Sciatic nerve (tissue), 2 donors: ENCODE results near the gene SERTAD4. TPM values are rescaled to one million over a fixed set of nuclear protein-coding genes. Genes with fewer than 3 reads are reported as not detected.

Experiments
- ATAC-seq: fragments of 200-7000 bp; cut with Tn5 transposase; one replicate; pipeline ENCODE4 v1.9.1; 2020; ENCODE audit warnings: mild to moderate bottlenecking, moderate library complexity
- DNase-seq: peaks from one replicate; pipeline ENCODE4 v3.0.0-alpha.2; 2020; ENCODE audit warnings: low spot score
- intact Hi-C: fragments of 100-400 bp; cut with DNase I; formaldehyde crosslinking; loops from one replicate; pipeline ENCODE4 v1.14.2; 2022
- total RNA-seq: library from RNA; stranded (reverse); fragmentation: NEBNext Ultra II Directional; extraction: Animal tissue kit (Norgen Biotek cat#: 25700); gene quantifications from one replicate; pipeline ENCODE4 v1.2.1, GENCODE V29; 2021
- donor health status: DM: no; HTN: no; CAD: no.
- donor health status: DM: no; HTN: no; CAD: no.

SERTAD4 gene
- total RNA-seq, 1 donor from 2014 or later: 9.5 TPM

GRCh38 chr1:210230149-210230695 is 2.4 kb upstream of the SERTAD4 start:
- no peak for ATAC-seq
- intact Hi-C loops: no loop called here
- no peak for DNase-seq

GRCh38 chr1:210231846-210232510 is 618 bp upstream of the SERTAD4 start:
- DNase-seq (no peak), ATAC-seq (peak; percentile 32)
- intact Hi-C loops: no loop called here

- intact Hi-C loops: no loop called here
- no peak for DNase-seq
These were observed 559 bp downstream of the SERTAD4 start for GRCh38 chr1:210233216-210233494.

GRCh38 chr1:210233495-210234328 is 1.1 kb downstream of the SERTAD4 start:
- ATAC-seq (no peak), DNase-seq (no peak)
- intact Hi-C loops: no loop called here

More at GRCh38 chr1:210233216-210233494, 559 bp downstream of the SERTAD4 start:
- ATAC-seq: no peak

- no peak for ATAC-seq
- intact Hi-C loops: no loop called here
- DNase-seq: no peak
These were observed 1.7 kb downstream of the SERTAD4 start for GRCh38 chr1:210234329-210234757.

- no peak for DNase-seq
- no peak for ATAC-seq
- intact Hi-C loops: no loop called here
These were observed 2.9 kb downstream of the SERTAD4 start for GRCh38 chr1:210235363-210236053.

GRCh38 chr1:210236386-210236839 is 3.8 kb downstream of the SERTAD4 start:
- intact Hi-C loops: no loop called here
- no peak for DNase-seq
- ATAC-seq: peak; percentile 29

GRCh38 chr1:210236840-210237409 is 4.3 kb downstream of the SERTAD4 start:
- peak; percentile 82 for DNase-seq
- intact Hi-C loops: no loop called here
- peak; percentile 92 for ATAC-seq

- intact Hi-C loops: no loop called here
- DNase-seq: no peak
- ATAC-seq: peak; percentile 41
These were observed 4.9 kb downstream of the SERTAD4 start for GRCh38 chr1:210237479-210237878.

- DNase-seq: no peak
- ATAC-seq: no peak
- intact Hi-C loops: no loop called here
These were observed 5.4 kb downstream of the SERTAD4 start for GRCh38 chr1:210237981-210238380.

- ATAC-seq (no peak), DNase-seq (no peak)
- intact Hi-C loops: no loop called here
These were observed 6.9 kb downstream of the SERTAD4 start for GRCh38 chr1:210239349-210240111.

GRCh38 chr1:210241121-210241520 is 8.5 kb downstream of the SERTAD4 start:
- no peak for ATAC-seq
- DNase-seq: no peak
- intact Hi-C loops: no loop called here

GRCh38 chr1:210244746-210245367 is 12.3 kb downstream of the SERTAD4 start:
- DNase-seq (no peak), ATAC-seq (peak; percentile 45)
- intact Hi-C loops: no loop called here

GRCh38 chr1:210246447-210246846 is 13.9 kb downstream of the SERTAD4 start:
- ATAC-seq (no peak), DNase-seq (no peak)
- intact Hi-C loops: no loop called here

GRCh38 chr1:210248341-210248740 is 15.7 kb downstream of the SERTAD4 start:
- DNase-seq (no peak), ATAC-seq (no peak)
- intact Hi-C loops: no loop called here

- DNase-seq (no peak), ATAC-seq (peak; percentile 62)
- intact Hi-C loops: no loop called here
These were observed 18.0 kb downstream of the SERTAD4 start for GRCh38 chr1:210250665-210250997.

GRCh38 chr1:210250998-210251679 is 18.5 kb downstream of the SERTAD4 start:
- peak; percentile 74 for ATAC-seq
- peak; percentile 72 for DNase-seq
- intact Hi-C loops: no loop called here
